KOPT-K1 (cell line): ENCODE data around the gene IGSF6.
"Not testable (repeated sequence)": the region's sequence is repeated elsewhere in the genome, so short reads cannot be mapped to it uniquely, and the experiment has no call there.

Source experiments
- H3K27ac ChIP-seq: fragments of 200-600 bp; sonication (generic); 2 replicates; pipeline ENCODE4 v1.5.1; 2016; ENCODE audit warnings: antibody characterized with exemption, mild to moderate bottlenecking, low read depth, low read length; ENCODE audit not compliant: poor library complexity, severe bottlenecking
- H3K36me3 ChIP-seq: fragments of 200-600 bp; sonication (generic); 2 replicates; pipeline ENCODE4 v1.5.1; 2017; ENCODE audit warnings: antibody characterized with exemption, mild to moderate bottlenecking, low read length, moderate library complexity; ENCODE audit not compliant: insufficient read depth
- H3K9me3 ChIP-seq: fragments of 200-600 bp; sonication (generic); 2 replicates; pipeline ENCODE4 v1.5.1; 2017; ENCODE audit warnings: antibody characterized with exemption, low read length, mild to moderate bottlenecking; ENCODE audit not compliant: insufficient read depth, poor library complexity, severe bottlenecking

Gene IGSF6

DNA sequence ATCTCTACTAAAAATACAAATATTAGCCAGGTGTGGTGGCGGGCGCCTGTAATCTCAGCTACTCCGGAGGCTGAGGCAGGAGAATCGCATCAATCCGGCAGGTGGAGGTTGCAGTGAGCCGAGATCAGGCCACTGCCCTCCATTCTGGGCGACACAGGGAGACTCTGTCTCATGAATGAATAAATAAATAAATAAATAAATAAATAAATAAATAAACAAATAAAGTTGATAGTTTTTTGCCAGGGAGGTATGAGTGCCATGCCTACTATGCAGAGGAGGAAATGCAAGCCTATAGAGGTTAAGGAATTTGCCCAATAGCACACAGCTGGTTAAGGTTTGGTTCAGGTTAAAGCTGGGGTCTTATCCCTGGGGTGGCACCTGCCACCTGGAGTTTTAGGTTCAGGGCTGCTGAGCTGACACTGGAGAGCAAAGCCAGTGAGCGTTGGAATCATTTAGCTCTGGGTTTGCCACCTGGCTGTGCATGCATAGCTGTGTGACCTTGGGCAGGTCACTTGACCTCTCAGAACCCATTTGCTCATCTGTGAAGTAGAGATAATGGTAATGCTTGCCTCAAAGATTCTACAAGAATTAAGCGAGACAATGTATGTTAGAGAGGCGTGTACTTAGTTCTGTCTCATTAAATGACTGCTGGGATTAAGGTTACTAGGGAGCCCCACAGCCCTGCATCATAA, 12.5 kb upstream of the IGSF6 start:
- no peak overlapping the region for H3K27ac ChIP-seq
- H3K9me3 ChIP-seq = no peaks in the 10 kb centered on the region
- no peaks in the 10 kb centered on the region for H3K36me3 ChIP-seq

DNA sequence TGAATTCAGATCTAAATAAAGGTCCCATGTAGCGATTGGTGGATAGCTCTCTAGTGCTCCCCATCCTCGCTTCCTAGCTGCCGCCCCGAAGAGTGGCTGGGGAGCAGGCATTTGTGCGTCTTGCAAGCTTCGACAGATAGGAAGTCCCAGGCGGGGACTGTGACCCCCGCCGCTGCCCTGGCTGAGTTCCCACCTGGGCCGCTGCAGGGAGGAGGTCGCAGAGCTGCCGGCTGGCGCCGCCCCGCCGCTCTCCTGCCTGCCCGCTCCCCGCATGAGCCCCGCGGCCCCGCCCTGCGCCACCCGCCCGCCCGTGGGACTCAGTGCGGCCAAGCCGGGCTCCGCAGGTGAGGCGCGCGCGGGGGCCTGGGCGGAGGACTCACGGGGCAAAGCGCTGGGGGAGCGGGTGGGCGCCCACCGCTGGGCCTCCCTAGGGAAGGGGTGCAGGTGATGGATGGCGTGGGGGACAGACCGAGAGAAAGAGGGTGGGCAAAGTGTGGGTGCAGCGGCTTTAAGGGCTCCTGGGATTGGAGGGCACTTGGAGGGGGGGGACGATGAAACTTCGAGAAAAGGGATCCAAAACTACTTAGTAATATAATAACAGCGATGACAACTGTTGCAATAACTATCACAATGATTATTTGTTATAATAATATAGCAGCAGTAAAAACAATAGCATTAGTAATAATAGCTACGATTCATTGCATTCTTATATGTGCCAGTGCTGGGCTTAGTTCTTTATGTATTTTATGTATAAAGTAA, 11.7 kb upstream of the IGSF6 start, which contains the start of gene OTOA:
Gene OTOA, plus strand, starts transcription at position 80 of the 759 bp plus-strand sequence. CDS start 14,547 bp downstream, outside the sequence.
- H3K9me3 ChIP-seq = no peaks in the 10 kb centered on the region
- no peaks in the 10 kb centered on the region for H3K36me3 ChIP-seq

GRCh38 chr16:21659124-21659523, 6.7 kb upstream of the IGSF6 start:
- H3K27ac ChIP-seq = no peak overlapping the region
- H3K36me3 ChIP-seq = peaks cover 25% of the 10 kb centered on the region
- no peaks in the 10 kb centered on the region for H3K9me3 ChIP-seq

More for the DNA sequence above, 11.7 kb upstream of the IGSF6 start, which contains the start of gene OTOA:
- H3K27ac ChIP-seq = no peak within 1 kb of the TSS

GRCh38 chr16:21656795-21657768, 4.7 kb upstream of the IGSF6 start:
- no peak overlapping the region for H3K27ac ChIP-seq
- peaks cover 32% of the 10 kb centered on the region for H3K36me3 ChIP-seq
- no peaks in the 10 kb centered on the region for H3K9me3 ChIP-seq

DNA sequence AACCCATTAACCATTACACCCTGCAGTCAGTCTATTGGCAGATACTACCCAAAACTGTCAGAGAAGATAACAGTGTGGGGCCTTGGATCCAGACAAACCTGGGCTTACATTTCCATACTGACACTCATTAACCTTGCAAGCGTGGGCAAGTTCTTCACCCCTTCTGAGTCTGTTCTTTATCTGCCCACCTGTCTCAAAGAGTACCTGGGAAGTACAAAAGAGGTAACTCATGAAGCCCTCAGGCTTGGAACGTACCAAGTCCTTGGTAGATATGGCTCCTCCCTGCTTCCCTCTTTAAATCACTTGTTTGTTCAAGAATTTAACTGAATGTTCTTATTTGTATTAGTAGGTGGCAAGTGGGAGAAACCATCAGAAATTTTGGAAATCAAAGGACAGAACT, 2.5 kb upstream of the IGSF6 start:
- Histone ChIP-seq H3K27ac (no peak overlapping the region), H3K9me3 (no peaks in the 10 kb centered on the region), H3K36me3 (peaks cover 32% of the 10 kb centered on the region)

GRCh38 chr16:21654466-21654865, 2.1 kb upstream of the IGSF6 start:
- no peak overlapping the region for H3K27ac ChIP-seq
- H3K9me3 ChIP-seq = no peaks in the 10 kb centered on the region
- H3K36me3 ChIP-seq = peaks cover 32% of the 10 kb centered on the region

DNA sequence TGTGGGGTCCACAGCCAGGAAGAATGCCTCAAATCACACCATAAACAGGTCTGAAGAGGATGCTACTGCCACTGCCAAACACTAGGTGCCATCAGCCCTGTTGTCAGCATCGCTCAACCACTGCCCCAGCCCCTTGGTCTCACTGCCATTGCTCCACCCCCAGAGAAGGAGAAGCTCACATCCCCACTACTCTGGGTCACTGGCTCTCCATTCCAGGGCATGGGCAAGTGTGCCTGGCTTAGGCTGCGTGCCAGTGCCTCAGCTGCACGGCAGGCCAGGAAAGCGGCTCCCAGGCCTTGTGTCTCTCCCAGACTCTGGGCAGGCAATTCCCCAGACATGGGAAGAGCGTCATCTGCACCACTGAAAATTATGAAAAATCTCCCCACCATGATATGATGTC, 1.2 kb upstream of the IGSF6 start:
- Histone ChIP-seq H3K9me3 (no peaks in the 10 kb centered on the region), H3K36me3 (peaks cover 40% of the 10 kb centered on the region), H3K27ac (no peak overlapping the region)

- Histone ChIP-seq H3K9me3 (no peaks in the 10 kb centered on the region), H3K36me3 (peaks cover 37% of the 10 kb centered on the region), H3K27ac (no peak overlapping the region)
Observed at GRCh38 chr16:21651515-21651914, 893 bp downstream of the IGSF6 start.

DNA sequence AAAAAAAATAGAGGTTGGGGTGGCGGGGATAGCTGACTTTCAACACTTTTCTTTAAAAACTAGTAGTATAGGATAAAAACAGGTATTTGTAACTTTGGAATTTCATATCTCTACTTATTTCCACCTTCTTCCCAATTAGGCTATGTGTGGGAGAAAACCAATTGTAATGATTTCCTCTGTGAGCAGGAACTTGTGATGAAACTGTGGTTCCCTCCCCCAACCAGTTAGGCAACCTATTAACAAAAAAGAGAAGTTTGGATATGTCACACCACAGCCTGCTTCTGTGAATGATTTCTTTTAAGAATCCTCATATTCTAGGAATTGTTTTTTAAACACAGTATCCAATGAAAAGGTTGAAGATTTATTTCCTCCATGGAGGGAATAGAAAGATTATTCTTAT, 1.9 kb downstream of the IGSF6 start:
- Histone ChIP-seq H3K9me3 (no peaks in the 10 kb centered on the region), H3K27ac (no peak overlapping the region), H3K36me3 (peaks cover 27% of the 10 kb centered on the region)

GRCh38 chr16:21649826-21650406, 2.5 kb downstream of the IGSF6 start:
- not testable (repeated sequence) for H3K9me3 ChIP-seq, H3K27ac ChIP-seq
- H3K36me3 ChIP-seq = peaks cover 21% of the 10 kb centered on the region

DNA sequence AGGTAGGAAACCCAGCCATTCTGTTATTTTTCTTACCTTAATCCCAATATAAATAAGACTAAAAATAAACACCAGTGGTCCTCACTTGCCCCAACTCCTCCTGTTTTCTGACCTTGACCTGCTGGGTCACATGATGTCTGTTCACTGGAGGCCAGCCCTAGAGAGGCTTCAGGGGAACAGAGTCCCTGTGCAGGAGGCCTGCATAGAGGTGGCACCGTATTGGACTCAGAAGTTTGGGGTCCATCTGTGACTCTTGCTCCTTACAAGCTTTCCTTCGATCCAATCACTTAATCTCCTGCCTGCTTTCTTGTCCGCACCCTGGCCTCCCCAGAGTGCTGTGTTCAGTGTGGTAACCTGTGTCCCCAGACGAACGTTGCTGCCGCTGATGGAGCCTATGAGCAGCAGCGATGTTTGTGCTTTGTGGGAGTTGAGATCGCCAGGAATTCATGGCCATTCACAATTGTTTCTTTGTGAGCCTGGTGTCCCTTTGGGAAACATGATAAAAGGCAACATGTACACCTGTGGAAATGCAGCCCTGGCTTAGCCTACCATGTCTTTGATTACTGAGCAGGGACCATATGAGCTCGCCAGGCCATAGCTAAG, 4.7 kb downstream of the IGSF6 start:
- peaks cover 11% of the 10 kb centered on the region; the same call in 1 of the 2 replicates for H3K36me3 ChIP-seq
- peak overlapping the region; percentile 86 for H3K27ac ChIP-seq
- no peaks in the 10 kb centered on the region for H3K9me3 ChIP-seq

GRCh38 chr16:21646721-21647561, 5.5 kb downstream of the IGSF6 start:
- Histone ChIP-seq H3K27ac (peak overlapping the region; percentile 86), H3K36me3 (peaks cover 11% of the 10 kb centered on the region; the same call in 1 of the 2 replicates)

GRCh38 chr16:21646091-21646490, 6.3 kb downstream of the IGSF6 start:
- H3K36me3 ChIP-seq = peaks cover 11% of the 10 kb centered on the region; the same call in 1 of the 2 replicates
- H3K9me3 ChIP-seq = no peaks in the 10 kb centered on the region
- peak overlapping the region; percentile 86 for H3K27ac ChIP-seq

More at GRCh38 chr16:21646721-21647561, 5.5 kb downstream of the IGSF6 start:
- H3K9me3 ChIP-seq = no peaks in the 10 kb centered on the region
